Measurements from ENCODE around the gene ABCB11. TPM values are rescaled to one million over a fixed set of nuclear protein-coding genes. Genes with fewer than 3 reads are reported as not detected.
"Not testable (repeated sequence)": the region's sequence is repeated elsewhere in the genome, so short reads cannot be mapped to it uniquely, and the experiment has no call there.

ABCB11 gene
- total and polyA plus RNA-seq, 2 donors, result 0.04 to 0.11 TPM

GRCh38 chr2:168939061-168939460 lies 92.1 kb downstream of the ABCB11 start:
- H3K36me3 ChIP-seq (ENCODE audit: insufficient read depth), result no peaks in the 10 kb centered on the region
- no peaks in the 10 kb centered on the region for H3K4me1 ChIP-seq (ENCODE audit: insufficient read depth)
- DNase-seq (ENCODE audit: extremely low spot score), result no peak
- H3K4me3 ChIP-seq (ENCODE audit: low read depth, low read length), result no peak overlapping the region
- WGBS, result 91% methylated on average over 1 of the region's 1 CpG
- H3K27ac ChIP-seq (ENCODE audit: low read depth), result no peak overlapping the region

DNA sequence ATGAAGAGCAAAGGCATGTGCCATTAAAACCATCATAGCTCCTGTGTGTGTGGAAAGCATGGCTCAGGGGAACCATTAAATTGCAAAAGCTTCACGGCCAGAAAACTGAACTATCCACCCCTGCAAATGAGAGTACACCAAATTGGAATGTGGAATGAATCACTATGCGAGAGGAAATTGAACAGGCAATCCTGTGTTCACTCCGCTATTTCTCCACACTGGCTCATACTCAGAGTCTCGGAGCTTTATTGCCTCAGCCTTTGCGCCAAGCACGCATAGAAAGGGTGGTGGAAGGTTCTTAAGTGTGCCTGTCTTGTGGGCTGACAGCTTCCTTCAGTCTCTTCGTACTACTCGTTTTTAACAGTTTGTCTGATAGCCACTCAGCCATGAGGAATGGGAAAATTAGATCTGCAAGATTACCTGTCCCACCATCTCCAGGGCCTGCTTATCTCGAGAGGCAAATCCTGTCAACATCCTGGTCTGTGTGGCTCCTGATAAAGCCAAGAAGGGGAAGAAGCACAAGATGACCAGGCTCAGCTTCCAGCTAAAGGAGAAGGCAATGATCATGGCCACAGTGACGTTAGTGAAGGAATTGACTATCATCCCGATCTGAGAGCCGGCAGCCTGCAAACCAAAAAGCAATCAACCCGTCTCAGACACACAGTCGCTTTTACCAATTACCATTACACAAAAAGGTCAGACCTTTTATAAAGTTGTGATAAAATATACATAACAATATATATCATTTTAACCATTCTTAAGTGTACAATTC lies 95.1 kb downstream of the ABCB11 start:
- Histone ChIP-seq H3K4me3 (ENCODE audit: low read depth, low read length) (no peak overlapping the region), H3K36me3 (ENCODE audit: insufficient read depth) (no peaks in the 10 kb centered on the region), H3K4me1 (ENCODE audit: insufficient read depth) (no peaks in the 10 kb centered on the region), H3K27ac (ENCODE audit: low read depth) (no peak overlapping the region)
- DNase-seq (ENCODE audit: extremely low spot score), result no peak
- WGBS, result 75% methylated on average over 14 of the region's 14 CpGs

GRCh38 chr2:168934826-168935225 lies 96.3 kb downstream of the ABCB11 start:
- DNase-seq (ENCODE audit: extremely low spot score), result no peak
- Histone ChIP-seq H3K4me1 (ENCODE audit: insufficient read depth) (no peaks in the 10 kb centered on the region), H3K27ac (ENCODE audit: low read depth) (no peak overlapping the region), H3K4me3 (ENCODE audit: low read depth, low read length) (no peak overlapping the region), H3K36me3 (ENCODE audit: insufficient read depth) (no peaks in the 10 kb centered on the region)
- WGBS, result 91% methylated on average over 2 of the region's 2 CpGs

DNA sequence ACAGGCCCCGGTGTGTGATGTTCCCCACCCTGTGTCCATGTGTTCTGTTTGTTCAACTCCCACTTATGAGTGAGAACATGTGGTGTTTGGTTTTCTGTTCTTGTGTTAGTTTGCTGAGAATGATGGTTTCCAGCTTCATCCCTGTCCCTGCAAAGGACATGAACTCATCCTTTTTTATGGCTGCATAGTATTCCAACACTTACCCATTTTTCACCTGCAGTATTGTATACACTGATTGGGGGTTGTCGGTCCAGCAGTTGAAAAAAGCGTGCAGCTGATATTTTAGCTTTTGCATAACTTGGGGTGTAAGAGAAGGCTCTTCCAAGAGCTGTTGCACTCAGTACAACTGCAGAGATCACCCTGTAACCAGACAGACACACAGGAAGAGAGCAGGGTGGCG lies 99.0 kb downstream of the ABCB11 start:
- H3K36me3 ChIP-seq (ENCODE audit: insufficient read depth); H3K4me3 ChIP-seq (ENCODE audit: low read depth, low read length); H3K27ac ChIP-seq (ENCODE audit: low read depth); H3K4me1 ChIP-seq (ENCODE audit: insufficient read depth); DNase-seq (ENCODE audit: extremely low spot score): not testable (repeated sequence)
- 96% methylated on average over 4 of the region's 4 CpGs for WGBS

GRCh38 chr2:168930242-168930641 lies 100.9 kb downstream of the ABCB11 start:
- H3K4me1 ChIP-seq (ENCODE audit: insufficient read depth), result no peaks in the 10 kb centered on the region
- H3K36me3 ChIP-seq (ENCODE audit: insufficient read depth), result no peaks in the 10 kb centered on the region
- no peak for DNase-seq (ENCODE audit: extremely low spot score)
- no peak overlapping the region for H3K27ac ChIP-seq (ENCODE audit: low read depth)
- no peak overlapping the region for H3K4me3 ChIP-seq (ENCODE audit: low read depth, low read length)
- 55% methylated on average over 1 of the region's 1 CpG for WGBS

- Histone ChIP-seq H3K36me3 (ENCODE audit: insufficient read depth) (no peaks in the 10 kb centered on the region), H3K27ac (ENCODE audit: low read depth) (no peak overlapping the region), H3K4me3 (ENCODE audit: low read depth, low read length) (no peak overlapping the region), H3K4me1 (ENCODE audit: insufficient read depth) (no peaks in the 10 kb centered on the region)
- WGBS, result 49% methylated on average over 3 of the region's 3 CpGs
- no peak for DNase-seq (ENCODE audit: extremely low spot score)
Measured at GRCh38 chr2:168929031-168929430, 102.1 kb downstream of the ABCB11 start.

DNA sequence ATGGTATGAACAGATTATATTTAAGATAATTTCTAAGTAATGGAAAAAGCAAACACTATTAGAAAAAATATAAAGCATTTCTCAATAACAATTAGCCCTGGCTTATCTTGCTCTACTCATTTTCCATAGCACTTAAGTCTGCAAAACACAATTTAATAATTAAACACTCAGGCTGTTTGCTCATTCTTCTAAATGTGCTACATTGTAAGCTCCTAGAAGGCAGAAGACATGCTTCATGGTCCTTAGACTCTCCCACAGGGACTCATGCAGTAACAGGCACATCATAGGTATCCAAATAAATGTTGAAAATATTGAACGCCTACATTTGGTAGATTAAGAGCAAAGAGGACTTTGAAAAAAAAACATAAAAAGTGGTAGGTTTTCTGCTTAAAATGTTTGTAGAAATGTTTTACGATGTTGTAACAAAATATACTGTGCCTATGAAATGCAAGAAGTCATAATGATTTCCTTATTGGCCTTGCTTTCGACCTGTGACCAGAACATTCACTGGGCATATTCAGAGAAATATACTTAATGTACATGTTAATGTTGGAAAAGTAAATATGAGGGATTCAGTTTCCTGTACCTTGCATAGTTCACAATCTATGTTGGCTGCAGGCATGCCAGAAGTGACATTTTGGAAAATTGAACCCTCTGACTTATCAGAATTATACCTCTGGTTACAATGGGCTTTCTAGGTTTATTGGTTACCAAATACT lies 102.9 kb downstream of the ABCB11 start:
- WGBS, result 74% methylated on average over 3 of the region's 3 CpGs
- no peak for DNase-seq (ENCODE audit: extremely low spot score)
- Histone ChIP-seq H3K36me3 (ENCODE audit: insufficient read depth) (no peaks in the 10 kb centered on the region), H3K4me3 (ENCODE audit: low read depth, low read length) (no peak overlapping the region), H3K27ac (ENCODE audit: low read depth) (no peak overlapping the region), H3K4me1 (ENCODE audit: insufficient read depth) (no peaks in the 10 kb centered on the region)

- Histone ChIP-seq H3K4me3 (ENCODE audit: low read depth, low read length) (no peak overlapping the region), H3K4me1 (ENCODE audit: insufficient read depth) (no peaks in the 10 kb centered on the region), H3K36me3 (ENCODE audit: insufficient read depth) (no peaks in the 10 kb centered on the region), H3K27ac (ENCODE audit: low read depth) (no peak overlapping the region)
- DNase-seq (ENCODE audit: extremely low spot score), result no peak
- WGBS, result 73% methylated on average over 3 of the region's 3 CpGs
Measured at GRCh38 chr2:168926621-168927386, 104.3 kb downstream of the ABCB11 start.

DNA sequence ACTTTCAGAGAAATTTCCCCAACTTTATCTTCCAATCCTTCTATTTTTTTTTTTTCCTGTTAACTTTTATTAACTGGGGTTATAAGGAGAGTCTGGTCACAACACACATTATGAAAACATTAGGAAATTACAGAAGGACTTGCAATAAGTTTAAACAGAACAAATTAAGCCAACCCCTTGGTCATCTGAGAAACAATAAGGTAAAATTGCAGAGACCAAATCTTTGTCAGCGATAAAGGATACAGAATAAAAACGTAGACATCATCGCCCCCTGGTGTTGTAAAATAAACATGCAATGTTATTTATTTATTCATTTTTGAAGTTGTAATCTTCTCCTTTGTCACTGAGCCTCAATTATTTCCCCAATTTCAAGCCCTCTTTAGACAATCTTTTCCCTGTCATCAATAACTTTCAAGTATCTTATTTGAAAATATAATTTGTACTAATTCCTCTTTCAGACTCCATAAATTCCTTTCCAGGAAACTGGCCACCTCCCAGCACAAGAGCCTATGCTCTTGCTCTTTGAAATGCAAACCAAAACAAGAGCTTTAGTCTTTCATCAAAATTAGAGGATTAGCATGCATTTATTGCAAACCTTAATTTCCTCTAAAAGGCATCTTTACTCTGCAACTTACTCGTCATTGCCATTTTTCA lies 110.5 kb downstream of the ABCB11 start:
- Histone ChIP-seq H3K27ac (ENCODE audit: low read depth) (no peak overlapping the region), H3K4me3 (ENCODE audit: low read depth, low read length) (no peak overlapping the region), H3K36me3 (ENCODE audit: insufficient read depth) (no peaks in the 10 kb centered on the region), H3K4me1 (ENCODE audit: insufficient read depth) (no peaks in the 10 kb centered on the region)
- 23% methylated on average over 4 of the region's 4 CpGs for WGBS
- no peak for DNase-seq (ENCODE audit: extremely low spot score)

- 86% methylated on average over 4 of the region's 4 CpGs for WGBS
- Histone ChIP-seq H3K27ac (ENCODE audit: low read depth) (no peak overlapping the region), H3K36me3 (ENCODE audit: insufficient read depth) (no peaks in the 10 kb centered on the region), H3K4me3 (ENCODE audit: low read depth, low read length) (no peak overlapping the region), H3K4me1 (ENCODE audit: insufficient read depth) (no peaks in the 10 kb centered on the region)
- DNase-seq (ENCODE audit: extremely low spot score), result no peak
Measured at GRCh38 chr2:168916331-168916675, 114.8 kb downstream of the ABCB11 start.

DNA sequence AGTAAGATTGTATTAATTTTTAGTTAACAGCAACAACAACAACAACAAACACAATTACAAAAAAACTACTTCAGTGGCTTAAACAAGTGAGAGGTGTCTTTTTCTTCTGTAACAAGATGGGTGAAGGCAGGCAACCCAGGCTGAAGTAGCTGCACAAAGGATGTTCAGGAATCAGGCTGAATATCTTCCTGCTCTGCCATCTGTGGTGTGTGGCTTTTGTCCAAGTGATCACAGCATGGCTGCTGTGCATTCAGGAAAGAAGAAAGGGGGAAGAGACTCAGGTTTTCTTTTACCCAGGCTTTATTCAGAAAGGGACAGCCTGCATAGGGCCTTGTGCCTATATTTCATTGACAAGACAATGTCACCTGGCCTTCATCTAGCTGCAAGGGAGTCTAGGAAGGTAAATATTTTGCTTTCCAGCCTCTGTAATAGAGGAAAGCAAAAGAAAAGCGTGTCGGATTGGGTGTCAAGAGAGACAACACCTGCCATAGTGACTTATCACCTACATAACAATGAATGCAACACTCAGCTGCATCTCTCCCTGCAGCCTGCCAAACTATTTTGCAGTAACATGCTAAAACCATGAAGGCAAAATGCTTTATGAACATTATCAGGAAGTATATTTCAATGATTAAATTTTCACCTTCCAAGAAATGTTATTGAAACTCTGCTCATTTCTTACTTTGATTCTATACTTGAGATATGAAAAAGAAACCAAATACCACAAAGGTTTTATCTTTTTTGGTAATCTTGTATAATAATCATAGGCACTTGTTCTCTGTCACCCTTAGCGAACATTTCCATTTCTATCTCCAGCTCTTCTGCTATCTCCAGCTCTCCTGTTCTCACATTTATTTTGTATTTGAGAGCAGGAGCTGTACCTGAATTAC lies 115.4 kb downstream of the ABCB11 start:
- 93% methylated on average over 3 of the region's 3 CpGs for WGBS

DNA sequence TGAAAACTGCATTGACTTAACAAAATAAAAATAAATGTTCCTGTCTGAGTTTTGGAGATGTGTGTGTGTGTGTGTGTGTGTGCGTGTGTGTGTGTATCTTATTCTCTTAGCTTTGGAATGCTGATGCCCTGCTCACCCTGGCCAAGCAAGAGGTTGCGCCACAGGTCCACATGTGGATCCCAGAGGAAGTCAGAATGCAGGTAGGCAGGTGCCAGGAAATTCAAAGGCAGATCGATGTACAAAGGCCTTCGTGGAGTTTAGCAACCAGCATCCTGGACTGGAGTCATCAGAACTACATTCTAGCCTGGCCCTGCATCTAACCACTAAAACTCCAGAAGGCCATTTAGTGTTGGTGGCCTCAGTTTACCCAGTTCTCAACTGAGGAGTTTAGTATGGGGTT lies 117.6 kb downstream of the ABCB11 start:
- Histone ChIP-seq H3K4me3 (ENCODE audit: low read depth, low read length) (no peak overlapping the region), H3K36me3 (ENCODE audit: insufficient read depth) (no peaks in the 10 kb centered on the region), H3K4me1 (ENCODE audit: insufficient read depth) (no peaks in the 10 kb centered on the region), H3K27ac (ENCODE audit: low read depth) (no peak overlapping the region)
- WGBS, result 88% methylated on average over 4 of the region's 4 CpGs
- DNase-seq (ENCODE audit: extremely low spot score), result no peak

More for the DNA sequence above, 115.4 kb downstream of the ABCB11 start:
- H3K4me3 ChIP-seq (ENCODE audit: low read depth, low read length), result no peak overlapping the region
- no peaks in the 10 kb centered on the region for H3K36me3 ChIP-seq (ENCODE audit: insufficient read depth)
- H3K27ac ChIP-seq (ENCODE audit: low read depth), result no peak overlapping the region
- DNase-seq (ENCODE audit: extremely low spot score), result no peak
- H3K4me1 ChIP-seq (ENCODE audit: insufficient read depth), result no peaks in the 10 kb centered on the region

Data from urinary bladder (tissue), 4 donors.